Measurements from ENCODE around the gene OTUD5.

The OTUD5 gene

DNA sequence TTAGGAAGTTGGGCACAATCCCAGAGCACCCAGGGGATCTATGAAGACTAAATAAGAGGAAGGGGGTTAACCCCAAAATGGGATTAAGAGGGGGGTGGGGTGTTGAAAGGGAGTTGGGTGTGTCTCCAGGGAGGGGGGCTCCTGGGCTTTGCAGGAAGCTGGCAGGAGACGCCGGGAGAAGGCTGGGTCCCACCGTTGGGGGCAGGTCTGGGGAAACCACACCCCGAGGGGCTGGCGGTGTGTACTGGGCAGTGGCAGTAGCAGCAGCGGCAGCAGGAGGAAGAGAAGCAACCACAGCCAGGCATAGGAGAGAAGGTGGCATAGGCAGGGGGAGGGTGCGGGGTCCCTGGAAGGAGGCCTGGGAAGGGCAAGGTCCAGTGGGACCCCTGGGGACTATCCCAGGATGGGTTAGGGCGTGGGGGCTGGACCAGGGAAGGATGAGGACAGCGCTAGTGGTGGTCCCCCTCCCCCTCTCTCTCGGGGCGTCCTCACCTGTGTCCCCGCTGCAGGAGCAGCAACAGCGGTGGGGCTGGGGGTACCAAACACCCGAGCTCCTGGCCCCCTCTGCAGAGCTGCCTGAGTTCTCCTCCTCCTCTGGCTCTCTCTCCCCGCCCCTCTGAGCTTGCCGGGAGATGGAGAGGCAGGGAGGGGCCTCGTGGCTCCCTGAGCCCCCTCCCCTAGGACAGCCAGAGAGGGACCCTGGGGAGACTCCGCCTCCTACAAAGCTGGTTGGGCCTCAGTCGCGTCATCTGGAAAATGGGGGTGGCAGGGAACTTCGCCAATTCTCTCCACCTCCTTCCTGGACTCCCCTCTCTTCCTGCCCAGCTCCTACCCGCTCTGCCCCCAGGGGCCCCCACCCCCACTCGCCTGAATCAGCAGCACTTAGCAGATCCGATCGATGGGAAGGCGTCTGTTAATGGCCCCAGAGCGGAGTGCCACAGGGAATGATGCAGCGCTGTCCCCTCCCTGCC lies 14.1 kb upstream of the OTUD5 start, which contains the start of gene KCND1:
Gene KCND1 (minus strand): TSS at position 596 of the 971 bp plus-strand sequence. CDS start 1,573 bp downstream, outside the sequence.
- DNase-seq, result peak; percentile 67

DNA sequence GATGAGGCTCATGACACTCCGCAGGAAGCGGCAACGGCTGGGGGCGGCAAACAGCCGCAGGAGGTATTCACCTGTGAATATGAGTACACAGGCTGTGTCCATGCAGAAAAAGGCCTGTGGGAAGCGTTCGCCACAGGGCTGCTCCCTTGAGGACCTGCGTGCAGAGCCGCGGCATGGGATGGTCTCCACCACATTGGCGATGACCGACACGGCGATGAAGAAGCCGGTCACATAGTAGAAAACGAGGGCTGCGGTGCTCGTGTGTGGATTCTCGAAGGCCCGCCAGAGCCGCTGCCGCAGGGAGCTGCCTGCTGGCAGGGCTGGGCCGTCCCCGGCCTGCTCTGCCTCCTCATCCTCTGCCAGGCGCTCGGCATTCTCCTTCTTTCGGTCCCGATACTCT lies 12.1 kb upstream of the OTUD5 start:
- DNase-seq, result no peak

DNA sequence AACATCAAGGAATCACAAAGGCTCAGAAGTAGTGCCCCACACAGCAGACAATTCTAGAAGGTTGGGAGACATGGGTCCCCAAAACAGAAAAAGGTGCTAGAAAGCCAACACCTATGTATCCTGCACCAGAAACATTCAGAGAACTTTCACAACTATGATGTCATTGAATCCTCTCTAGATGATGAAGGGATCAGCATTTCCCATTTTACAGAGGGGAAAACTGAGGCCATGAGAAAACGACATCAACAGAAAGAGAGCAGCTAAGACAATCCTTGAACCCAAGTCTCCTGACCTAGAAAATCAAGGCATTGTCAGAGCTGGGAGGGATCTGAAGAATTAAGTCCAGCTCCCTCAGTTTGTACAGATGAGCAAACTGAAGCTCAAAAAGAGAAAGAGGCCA lies 11.0 kb upstream of the OTUD5 start:
- DNase-seq, result no peak

DNA sequence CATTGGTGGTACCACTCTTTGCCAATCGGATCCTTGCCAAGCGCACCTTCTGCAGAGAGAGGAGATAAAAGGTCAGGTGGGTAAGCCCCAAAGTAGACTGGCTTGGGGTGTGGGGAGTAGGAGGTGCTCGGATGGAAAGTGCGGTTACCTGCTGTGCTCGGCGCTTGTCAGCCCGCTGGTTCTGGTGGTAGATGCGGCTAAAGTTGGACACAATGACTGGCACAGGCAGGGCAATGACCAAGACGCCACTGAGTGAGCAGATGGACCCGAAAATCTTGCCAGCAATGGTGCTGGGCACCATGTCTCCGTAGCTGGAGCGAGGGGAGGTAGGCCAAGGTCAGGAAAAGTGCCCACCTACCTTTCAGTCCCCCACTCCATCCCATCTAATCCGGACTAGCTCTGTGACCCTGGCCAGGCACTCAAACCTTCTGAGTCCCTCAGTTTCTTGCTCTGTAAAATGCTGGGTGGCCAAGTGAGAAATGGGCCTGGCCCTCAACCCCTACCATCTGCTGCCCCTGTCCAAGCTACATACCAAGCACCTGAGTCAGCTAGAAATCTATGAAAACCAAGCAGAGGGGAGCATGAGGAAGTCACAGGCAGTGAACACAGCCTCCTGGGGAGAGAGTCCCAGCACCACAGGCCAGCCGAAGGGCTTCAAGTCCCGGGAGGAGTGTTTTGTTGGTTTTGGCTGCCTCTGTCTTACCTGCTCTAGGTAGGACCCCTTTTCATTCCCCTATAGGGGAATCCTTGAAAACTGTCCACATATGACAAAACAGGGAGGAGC lies 9.6 kb upstream of the OTUD5 start:
- no peak for DNase-seq

DNA sequence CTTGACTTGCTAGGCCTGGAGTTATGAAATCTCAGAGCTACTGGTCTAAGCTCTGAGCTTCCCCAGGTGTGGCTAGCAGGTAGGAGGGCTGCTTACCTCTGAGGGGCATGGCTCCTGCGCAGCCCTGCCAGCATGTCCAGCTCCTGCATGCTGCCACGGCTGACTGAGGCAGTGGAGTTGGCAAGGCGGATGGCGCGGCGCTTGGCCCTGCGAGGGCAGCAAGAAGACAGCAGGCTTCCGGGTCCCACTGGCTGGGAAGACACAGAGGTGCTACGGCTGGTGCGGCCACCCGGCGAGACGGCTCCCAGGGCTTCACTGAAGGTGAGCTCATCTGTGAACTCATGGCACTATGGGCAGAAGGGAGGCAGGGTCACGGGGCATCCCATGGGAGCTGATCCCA lies 8.6 kb upstream of the OTUD5 start:
- no peak for DNase-seq

DNA sequence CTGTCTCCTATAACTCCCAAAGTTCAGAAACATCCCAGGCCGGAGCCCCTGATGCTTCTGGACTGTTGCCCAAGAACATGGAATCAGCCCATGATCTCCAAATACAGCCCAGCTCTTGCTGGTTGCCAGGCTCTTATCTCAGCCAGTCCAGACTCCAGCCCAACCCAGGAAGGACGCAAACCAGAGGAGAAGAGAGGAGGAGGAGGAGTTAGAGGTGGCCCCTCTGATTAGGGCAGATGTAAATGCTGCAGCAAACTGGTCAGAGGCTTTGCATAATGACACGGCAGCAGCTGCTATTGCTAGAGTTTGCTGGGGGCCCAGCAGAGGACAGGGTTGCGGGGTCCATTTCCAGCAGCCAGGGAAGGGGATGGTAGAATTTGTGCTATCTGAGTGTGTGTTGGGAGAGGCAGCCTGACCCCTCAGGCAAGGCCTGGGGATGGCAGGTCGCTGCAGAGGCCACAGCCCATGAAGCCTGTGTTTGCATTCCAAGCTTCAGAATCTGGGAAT lies 4.2 kb upstream of the OTUD5 start:
- DNase-seq, result peak; percentile 51

DNA sequence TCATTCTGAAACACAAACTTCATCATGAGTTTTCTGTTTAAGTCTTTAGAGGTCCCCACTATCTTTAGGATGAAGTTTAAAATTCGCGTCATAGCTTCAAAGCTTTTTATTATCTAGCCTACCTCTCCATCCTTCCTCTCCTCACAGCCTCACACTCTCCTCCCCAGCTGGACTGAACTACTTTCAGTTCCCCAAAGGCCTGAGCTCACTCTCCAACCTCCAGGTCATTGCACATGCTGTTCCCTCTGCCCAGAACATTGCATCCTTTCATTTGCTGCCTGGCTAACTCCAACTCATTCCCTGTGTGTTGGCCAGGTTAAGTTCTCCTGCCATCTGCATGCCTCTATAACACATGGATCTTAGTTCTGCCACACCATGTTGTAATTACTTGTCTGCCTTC lies 2.9 kb upstream of the OTUD5 start:
- DNase-seq, result no peak

DNA sequence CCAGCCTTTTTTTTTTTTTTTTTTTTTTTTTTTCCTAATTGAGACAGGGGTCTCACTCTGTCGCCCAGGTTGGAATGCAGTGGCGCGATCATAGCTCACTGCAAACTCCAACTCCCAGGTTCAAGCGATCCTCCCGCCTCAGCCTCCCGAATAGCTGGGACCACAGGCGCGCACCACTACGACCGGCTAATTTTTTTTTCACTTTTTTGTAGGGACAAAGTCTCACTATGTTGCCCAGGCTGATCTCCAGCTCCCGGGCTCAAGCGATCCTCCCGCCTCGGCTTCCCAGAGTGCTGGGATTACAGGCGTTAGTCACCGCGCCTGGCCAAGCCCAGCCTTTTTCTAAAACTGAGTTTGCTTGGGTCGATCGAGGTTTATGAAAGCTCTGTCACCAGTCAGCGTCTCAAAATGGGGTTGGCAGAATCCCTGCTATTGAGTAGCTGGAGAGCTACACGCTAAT lies 1.3 kb upstream of the OTUD5 start:
- DNase-seq, result peak; percentile 74

DNA sequence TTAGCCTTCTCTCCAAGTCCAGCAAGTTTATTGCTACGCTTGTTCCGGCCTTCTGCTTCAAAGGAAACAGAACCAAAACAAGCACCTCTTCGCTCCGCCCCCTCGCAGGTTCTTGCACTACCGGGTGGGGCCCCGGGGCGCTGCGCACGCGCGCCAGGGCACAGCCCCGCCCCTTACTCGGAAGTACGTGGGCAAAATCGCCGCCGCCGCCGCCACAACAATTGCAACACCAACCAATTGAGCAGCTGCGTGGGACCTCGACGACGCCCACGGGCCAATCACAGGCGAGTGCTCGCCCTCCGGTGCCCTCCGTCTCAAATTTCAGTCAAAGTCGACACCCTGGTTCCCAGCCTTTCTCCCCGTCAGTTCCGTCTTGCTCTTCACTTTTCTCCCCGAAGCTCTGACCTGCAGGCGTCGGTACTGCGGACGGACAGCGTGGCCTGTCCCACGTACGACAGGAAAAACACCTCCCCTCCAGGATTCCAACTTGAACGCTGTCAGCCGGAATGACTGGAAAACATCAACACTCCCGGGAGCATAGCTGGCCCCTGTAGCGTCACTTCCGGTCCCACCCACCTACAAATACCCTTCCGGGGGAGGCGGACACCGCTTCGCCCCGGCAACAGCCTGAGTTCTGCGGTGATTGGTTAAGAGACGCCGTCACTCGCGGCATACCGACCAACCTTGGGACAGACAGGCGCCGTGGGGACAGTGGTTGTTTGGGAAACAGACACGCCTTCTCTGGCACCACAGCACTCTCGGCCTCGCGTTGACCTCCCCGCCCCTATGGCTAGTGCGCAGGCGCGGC lies 624 bp upstream of the OTUD5 start:
- DNase-seq, result peak; percentile 99

DNA sequence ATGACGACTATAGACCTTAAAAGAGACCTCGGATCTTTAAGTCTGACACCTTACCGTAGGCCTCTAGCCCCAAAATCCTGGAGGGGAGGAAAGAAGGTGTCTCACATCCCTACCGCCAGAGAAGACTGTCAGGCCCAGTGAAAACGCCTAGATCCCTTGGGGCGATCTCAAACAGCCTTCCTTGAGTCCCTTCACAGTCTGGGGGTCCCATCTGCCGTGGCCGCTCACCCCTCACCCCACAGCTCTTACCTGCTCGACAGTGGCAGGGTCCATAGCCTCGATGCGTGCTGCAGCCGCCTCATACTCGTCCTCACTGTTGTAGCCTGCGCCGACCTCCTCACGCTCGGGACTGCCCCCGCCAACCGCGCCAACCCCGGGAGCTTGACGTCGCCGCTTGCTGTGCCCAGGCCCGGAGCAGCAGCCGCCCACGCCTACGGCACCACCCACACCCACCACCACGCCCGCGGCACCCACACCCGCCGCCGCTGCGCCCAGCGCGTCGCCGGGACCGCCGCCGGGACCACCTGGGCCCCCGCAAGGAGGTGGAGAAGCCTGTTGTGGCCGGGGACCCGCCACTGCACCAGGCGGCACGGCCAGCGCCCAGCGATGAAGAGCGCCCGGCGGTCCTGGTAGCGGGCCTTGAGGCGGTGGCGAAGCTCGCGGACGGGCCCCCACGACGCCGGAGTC lies 536 bp downstream of the OTUD5 start:
- DNase-seq, result no peak

DNA sequence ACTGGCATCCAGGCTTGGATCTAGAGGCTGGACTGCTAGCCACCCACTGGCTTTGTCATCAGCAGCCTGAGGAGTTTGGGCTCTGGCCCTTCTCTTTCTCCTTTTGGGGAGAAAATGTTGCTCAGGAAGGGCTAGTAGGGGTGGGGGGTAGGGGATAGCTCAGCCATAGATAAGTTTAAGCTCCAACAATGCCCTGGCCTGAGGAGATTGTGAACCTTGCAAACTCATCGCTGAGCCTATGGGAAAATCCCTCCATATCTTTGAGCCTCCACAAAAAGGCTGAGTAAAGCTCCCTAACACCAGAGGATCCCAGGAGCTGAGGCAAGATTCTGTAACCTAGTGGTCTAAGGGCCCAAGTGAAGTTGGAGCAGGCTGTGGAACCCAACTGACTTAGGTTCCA lies 8.8 kb downstream of the OTUD5 start:
- DNase-seq, result no peak

DNA sequence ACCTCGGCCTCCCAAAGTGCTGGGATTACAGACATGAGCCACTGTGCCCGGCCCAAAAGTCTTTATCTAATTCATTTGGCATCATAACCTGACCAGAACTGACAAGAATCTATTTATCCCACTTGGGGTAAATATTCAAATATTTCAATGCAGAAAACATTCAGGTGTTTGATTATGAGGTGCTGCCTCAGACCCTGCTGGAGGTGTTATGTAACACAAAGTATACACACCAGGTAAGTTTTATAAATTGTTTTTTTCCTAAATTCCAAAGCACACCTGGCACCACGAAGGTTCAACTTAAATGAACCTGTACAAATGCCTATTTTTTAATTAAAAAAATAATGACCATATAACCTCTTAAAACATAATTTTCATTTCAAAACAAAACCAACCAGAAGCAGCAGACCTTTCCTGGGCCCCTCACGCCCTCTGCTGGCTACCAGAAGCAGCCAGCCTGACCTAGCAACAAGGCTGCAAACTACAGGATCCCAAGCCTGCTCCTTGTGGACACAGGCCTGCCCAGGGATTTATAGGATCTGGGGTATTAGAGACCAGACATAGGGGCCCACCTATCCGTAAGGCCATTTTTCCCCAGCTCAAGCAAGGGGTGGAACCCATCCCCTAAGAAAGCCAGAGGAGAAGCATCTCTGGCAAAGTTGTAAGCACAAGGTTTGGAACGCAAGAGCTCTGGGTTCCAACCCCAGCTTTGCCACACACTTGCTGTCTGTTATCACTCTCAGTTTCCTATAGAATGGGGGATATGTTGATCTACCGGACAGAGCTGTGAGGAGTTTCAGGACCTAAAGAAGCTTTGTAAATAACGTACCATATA lies 11.7 kb downstream of the OTUD5 start:
- peak; percentile 82 for DNase-seq

DNA sequence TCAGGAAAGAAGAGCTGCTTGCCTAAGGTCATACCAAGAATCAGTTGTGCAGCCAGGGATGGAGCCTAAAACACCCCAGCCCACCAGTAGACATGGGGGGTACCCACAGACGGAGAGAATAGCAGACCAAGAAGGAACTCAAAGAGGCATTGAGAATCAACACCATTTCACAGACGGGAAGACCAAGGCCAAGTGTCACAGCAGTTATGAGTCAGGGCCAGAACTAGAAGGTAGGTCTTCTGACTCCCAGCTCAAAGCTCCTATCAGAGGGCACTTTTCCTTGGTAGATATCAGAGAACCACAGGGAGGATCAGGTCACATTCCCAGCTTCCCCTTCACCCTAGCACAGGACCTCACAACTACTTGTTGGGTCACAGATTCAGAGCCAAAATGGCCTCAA lies 14.5 kb downstream of the OTUD5 start:
- no peak for DNase-seq

DNA sequence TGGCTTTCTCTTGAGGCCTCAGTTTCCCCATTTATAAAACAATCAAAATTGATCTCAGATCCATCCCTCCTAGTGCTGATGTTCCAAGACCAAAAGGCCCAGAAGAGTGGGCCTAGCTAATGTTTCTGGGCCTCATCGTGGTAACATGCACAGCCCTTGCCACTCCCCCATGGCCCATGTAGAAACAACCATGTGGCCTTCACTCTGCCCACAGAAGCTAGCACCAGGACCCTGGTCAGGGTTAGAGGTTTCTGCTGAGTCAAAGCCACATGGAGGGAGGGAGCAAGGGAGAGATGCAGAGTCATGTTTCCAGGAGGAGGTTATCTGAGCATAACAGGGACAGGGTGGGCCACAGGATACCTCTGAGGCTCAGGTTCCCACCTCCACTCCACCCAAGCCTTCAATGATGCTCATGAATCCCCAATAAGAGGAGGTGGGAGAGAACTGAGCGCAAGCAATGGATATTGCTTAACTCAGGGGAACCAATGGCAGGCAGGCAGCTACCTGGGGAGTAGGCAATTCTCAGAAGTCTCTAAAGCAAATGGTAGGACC lies 16.9 kb downstream of the OTUD5 start:
- DNase-seq, result no peak

DNA sequence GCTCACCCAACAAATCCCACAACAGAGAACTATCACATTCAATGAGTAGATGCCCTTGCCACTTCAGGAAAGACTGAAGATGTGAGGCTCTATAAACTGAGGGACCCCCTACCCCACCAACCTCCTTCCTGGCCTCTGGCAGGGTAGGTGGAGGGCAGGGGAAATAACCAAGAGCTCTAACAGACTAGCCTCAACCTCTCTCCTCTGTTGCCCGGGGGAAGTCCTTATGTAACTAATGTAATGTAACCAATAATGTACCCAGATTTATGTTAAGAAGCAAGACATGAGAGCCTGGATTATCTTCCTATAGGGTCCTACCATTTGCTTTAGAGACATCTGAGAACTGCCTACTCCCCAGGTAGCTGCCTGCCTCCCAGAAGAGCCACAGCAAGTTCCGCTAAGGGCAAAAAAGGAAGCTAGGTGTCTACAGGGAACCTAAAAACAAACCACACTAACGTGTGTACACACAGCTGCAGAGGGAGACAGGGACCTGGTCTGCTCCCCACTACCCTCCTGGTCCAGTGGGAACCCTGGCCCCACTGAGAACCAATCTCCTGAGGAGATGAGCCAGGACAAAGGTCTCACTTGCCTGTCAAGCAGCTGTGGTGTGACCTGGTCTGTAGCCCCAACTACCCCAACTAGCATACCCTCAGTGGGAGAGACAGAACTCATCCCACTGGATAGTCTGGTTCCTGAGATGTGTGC lies 17.7 kb downstream of the OTUD5 start:
- no peak for DNase-seq

DNA sequence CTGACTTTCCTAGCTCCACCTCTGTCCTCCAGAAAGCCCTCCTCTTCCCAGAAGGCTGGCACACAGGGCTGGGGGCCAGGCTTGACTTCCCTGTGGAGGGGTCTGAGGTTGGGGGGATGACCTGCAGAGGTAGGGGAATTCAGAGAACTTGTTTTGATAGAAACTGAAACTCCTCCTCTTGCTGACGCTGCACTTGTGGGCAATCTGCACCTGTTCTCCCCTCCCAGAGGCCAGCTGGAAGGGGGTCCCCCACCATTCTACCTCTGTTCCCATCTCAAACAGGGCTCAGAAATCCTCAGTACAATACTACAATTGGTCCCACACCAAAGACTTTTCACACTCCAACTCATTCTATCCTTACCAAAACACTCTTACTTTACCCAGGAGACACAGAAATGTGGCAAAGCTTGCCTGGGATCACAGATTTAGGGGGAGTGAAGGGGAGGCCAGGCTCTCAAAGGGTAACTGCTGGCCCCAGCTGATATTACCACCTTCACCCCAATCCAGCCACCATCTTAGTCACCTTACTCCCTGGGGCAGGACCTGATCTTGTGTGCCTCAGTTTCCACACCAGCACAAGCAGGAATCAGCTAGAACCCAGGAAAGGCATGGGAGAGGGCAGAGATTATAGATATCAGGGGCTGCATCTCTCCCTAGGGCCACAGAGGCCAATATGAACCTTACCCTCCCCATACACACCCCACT lies 18.5 kb downstream of the OTUD5 start:
- DNase-seq, result no peak

DNA sequence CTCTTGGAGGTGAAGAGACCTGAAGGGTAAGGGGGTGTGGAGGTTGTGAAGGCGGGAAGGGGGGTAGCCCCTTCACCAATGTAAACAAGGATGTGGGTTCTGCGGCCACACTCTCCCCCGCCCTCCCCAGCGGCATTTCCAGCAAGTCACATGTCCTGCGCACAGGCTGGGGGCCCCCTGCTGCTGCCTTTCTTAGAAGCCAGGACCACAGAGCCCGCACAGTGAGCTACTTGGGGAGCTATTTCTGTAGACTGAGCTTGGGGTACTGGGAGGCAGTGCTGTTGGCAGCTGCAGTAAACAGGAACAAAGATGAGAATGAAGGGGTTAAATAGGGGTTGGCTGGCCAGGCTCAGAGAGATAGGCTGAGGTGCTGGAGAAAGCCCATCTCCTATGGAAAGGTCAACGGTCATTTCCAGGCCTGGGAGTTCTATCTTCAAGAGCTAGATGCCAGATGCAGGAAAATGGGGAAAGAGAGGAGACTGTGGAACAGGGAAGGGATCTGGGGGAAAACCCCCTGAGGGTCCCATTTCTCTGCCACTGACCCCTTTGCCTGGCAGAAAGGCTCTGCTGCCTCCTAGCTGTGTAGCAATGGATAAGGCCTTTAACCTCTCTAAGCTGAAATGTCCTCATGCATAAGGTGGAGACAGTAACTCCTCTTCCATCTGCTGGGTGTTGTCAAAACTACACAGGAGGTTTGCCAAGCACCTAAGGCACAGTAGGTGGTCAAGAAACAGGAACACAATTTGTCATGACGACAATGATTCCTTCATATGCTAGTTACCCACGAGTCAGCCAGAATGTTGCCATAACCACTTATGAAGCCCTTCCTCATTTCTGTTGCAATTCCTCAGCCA lies 20.1 kb downstream of the OTUD5 start:
- no peak for DNase-seq

DNA sequence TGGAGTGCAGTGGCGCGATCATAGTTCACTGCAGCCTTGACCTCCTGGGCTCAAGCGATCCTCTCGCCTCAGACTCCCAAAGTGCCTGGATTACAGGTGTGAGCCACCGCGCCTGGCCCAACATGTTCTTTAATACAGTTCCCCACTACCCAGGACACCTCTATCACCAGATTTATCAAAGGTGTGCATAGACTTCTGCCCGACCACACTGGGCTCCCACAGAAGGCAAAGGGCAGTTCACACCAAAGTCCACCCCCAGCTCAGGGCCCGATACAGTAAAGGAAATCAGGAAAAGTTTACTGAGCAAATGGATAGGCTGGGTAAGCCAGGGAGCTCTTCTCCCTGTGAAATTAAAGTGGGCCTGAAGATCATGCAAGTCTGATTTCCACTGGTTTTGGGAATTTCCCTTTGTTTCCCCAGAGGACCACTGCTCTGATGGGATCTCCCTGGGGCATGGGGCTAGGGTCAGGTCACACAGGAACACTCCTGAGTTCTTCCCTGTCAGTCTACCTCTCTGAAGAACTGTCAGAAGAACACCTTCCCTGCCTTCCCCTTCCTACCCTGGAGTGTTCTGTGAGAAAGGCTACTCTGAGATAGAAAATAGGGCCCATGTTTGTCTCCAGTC lies 20.9 kb downstream of the OTUD5 start:
- DNase-seq, result no peak

Measured in NCI-H82 (cell line).